Liver (tissue), 9 donors: Measurements from ENCODE around the gene PPP2R3A. TPM values are rescaled to one million over a fixed set of nuclear protein-coding genes. Genes with fewer than 3 reads are reported as not detected.

Source experiments
- DNase-seq: peaks from one replicate; pipeline ENCODE4 v3.0.0-alpha.2; 2017; ENCODE audit warnings: low spot score
- H3K27ac ChIP-seq, 2 donors: one replicate each; pipeline ENCODE4 v1.7.0; 2013; ENCODE audit warnings: inconsistent platforms in 2 of 2, low read length in 2 of 2, control low read depth in 1 of 2, low read depth in 1 of 2, mild to moderate bottlenecking in 1 of 2
- H3K27me3 ChIP-seq, 4 donors: one replicate each; pipeline versions ENCODE4 v1.6.1 to v1.7.0; 2013; ENCODE audit warnings: low read length in 3 of 4, inconsistent platforms in 1 of 4, mild to moderate bottlenecking in 1 of 4, moderate library complexity in 1 of 4; ENCODE audit not compliant: control insufficient read depth in 4 of 4, insufficient read depth in 4 of 4
- H3K36me3 ChIP-seq, 4 donors: one replicate each; pipeline versions ENCODE4 v1.6.1 to v1.7.0; 2013; ENCODE audit warnings: low read length in 3 of 4, mild to moderate bottlenecking in 3 of 4, low read depth in 1 of 4, moderate library complexity in 1 of 4; ENCODE audit not compliant: control insufficient read depth in 4 of 4, insufficient read depth in 3 of 4
- H3K4me1 ChIP-seq, 4 donors: one replicate each; pipeline versions ENCODE4 v1.6.1 to v1.7.0; 2013; ENCODE audit warnings: low read length in 3 of 4, mild to moderate bottlenecking in 3 of 4, moderate library complexity in 1 of 4; ENCODE audit not compliant: control insufficient read depth in 4 of 4, insufficient read depth in 4 of 4
- H3K4me3 ChIP-seq, 3 donors: one replicate each; pipeline versions ENCODE4 v1.6.1 to v1.7.0; 2013; ENCODE audit warnings: low read length in 3 of 3, control low read depth in 1 of 3, low read depth in 1 of 3, mild to moderate bottlenecking in 1 of 3
- H3K9ac ChIP-seq, 2 donors: one replicate each; pipeline ENCODE4 v1.7.0; 2013; ENCODE audit warnings: low read length in 2 of 2, mild to moderate bottlenecking in 2 of 2, moderate library complexity in 2 of 2, control low read depth in 1 of 2, low read depth in 1 of 2
- H3K9me3 ChIP-seq, 4 donors: one replicate each; pipeline versions ENCODE4 v1.6.1 to v1.7.0; 2013; ENCODE audit warnings: low read length in 3 of 4; ENCODE audit not compliant: control insufficient read depth in 4 of 4
- ATF3 ChIP-seq: IDR thresholded peaks from 2 replicates; pipeline ENCODE4 v1.6.1; 2016; ENCODE audit warnings: antibody characterized with exemption
- FOXA1 ChIP-seq: IDR thresholded peaks from 2 replicates; pipeline ENCODE4 v1.6.1; 2016; ENCODE audit warnings: antibody characterized with exemption
- GABPA ChIP-seq, 2 donors: IDR thresholded peaks in 1 of 2; conservative IDR thresholded peaks in 1 of 2; 2 replicates each; pipeline ENCODE4 v1.6.1; 2016; ENCODE audit warnings: antibody characterized with exemption in 2 of 2, mild to moderate bottlenecking in 1 of 2, moderate library complexity in 1 of 2
- HNF4A ChIP-seq, 2 donors: conservative IDR thresholded peaks; 2 replicates each; pipeline ENCODE4 v1.6.1; 2016; ENCODE audit warnings: antibody characterized with exemption in 2 of 2, mild to moderate bottlenecking in 2 of 2
- HNF4G ChIP-seq: IDR thresholded peaks from 2 replicates; pipeline ENCODE4 v1.6.1; 2016; ENCODE audit warnings: antibody characterized with exemption
- JUND ChIP-seq, 2 donors: IDR thresholded peaks; 2 replicates each; pipeline ENCODE4 v1.6.1; 2016; ENCODE audit warnings: antibody characterized with exemption in 2 of 2
- MAX ChIP-seq: IDR thresholded peaks from 2 replicates; pipeline ENCODE4 v1.6.1; 2016; ENCODE audit warnings: antibody characterized with exemption
- NR2F2 ChIP-seq: IDR thresholded peaks from 2 replicates; pipeline ENCODE4 v1.6.1; 2016; ENCODE audit warnings: antibody characterized with exemption
- RAD21 ChIP-seq, 2 donors: IDR thresholded peaks; 2 replicates each; pipeline ENCODE4 v1.6.1; 2016; ENCODE audit warnings: antibody characterized with exemption in 2 of 2, mild to moderate bottlenecking in 2 of 2
- REST ChIP-seq: IDR thresholded peaks from 2 replicates; pipeline ENCODE4 v1.6.1; 2016; ENCODE audit warnings: antibody characterized with exemption, mild to moderate bottlenecking
- RXRA ChIP-seq, 2 donors: IDR thresholded peaks; 2 replicates each; pipeline ENCODE4 v1.6.1; 2017 to 2018; ENCODE audit warnings: antibody characterized with exemption in 2 of 2, mild to moderate bottlenecking in 1 of 2
- TAF1 ChIP-seq: conservative IDR thresholded peaks from 2 replicates; pipeline ENCODE4 v1.6.1; 2016; ENCODE audit warnings: antibody characterized with exemption, mild to moderate bottlenecking
- ZBTB33 ChIP-seq: IDR thresholded peaks from 2 replicates; pipeline ENCODE4 v1.6.1; 2016; ENCODE audit warnings: antibody characterized with exemption
- WGBS: extraction: QIAGEN DNeasy Blood & Tissue Kit; methylation state at CpG from one replicate; pipeline ENCODE4 v1.1.7; 2013; 5-methylcytosine and 5-hydroxymethylcytosine counted together
- polyA plus RNA-seq, 2 donors: library from polyadenylated mRNA; stranded (reverse) in 1 of 2; unstranded in 1 of 2; fragments of 200-250 nt in 1 of 2; fragments of >200 nt in 1 of 2; fragmentation: Nextera tagmentation in 1 of 2; extraction: Ambion mirVana in 1 of 2; gene quantifications; one replicate each; pipeline versions ENCODE4 v1.2.1 to v1.2.3, GENCODE V29; 2013 to 2015
- total RNA-seq, 2 donors: library from RNA; depleted of rRNA; stranded (reverse); fragments of >200 nt; gene quantifications; one replicate each; pipeline ENCODE4 v1.2.3, GENCODE V29; 2014
- donor health status: healthy.
- donor health status: healthy.
- donor health status: healthy.
- donor health status: healthy.
- donor health status: healthy.

The PPP2R3A gene
- total and polyA plus RNA-seq, 4 donors: 0.54 to 3.3 (median 1.6) TPM

- no peak for DNase-seq
- Histone ChIP-seq H3K27me3 (no peaks in the 10 kb centered on the region), H3K4me3 (no peak overlapping the region), H3K9ac (no peak overlapping the region), H3K9me3 (no peaks in the 10 kb centered on the region), H3K36me3 (no peaks in the 10 kb centered on the region), H3K4me1 (no peaks in the 10 kb centered on the region), H3K27ac (no peak overlapping the region)
- 79% methylated on average over 4 of the region's 4 CpGs for WGBS
- TF ChIP-seq RAD21 (IDR thresholded peaks at IDR 0.05) (no peak), TAF1 (no peak), JUND (IDR thresholded peaks at IDR 0.05) (no peak), ATF3 (no peak), REST (no peak), HNF4A (conservative IDR thresholded peaks at IDR 0.05) (no peak), FOXA1 (no peak), NR2F2 (no peak), RXRA (IDR thresholded peaks at IDR 0.05) (no peak), ZBTB33 (no peak)
Measured at GRCh38 chr3:135981701-135982403, 16.3 kb downstream of the PPP2R3A start.

GRCh38 chr3:135982404-135982761 is 16.9 kb downstream of the PPP2R3A start:
- DNase-seq: no peak
- H3K4me1 ChIP-seq: no peaks in the 10 kb centered on the region
- H3K36me3 ChIP-seq: no peaks in the 10 kb centered on the region
- H3K27me3 ChIP-seq: no peaks in the 10 kb centered on the region
- 96% methylated on average over 1 of the region's 1 CpG for WGBS
- H3K27ac ChIP-seq: no peak overlapping the region
- H3K4me3 ChIP-seq: no peak overlapping the region
- H3K9ac ChIP-seq: no peak overlapping the region
- no peaks in the 10 kb centered on the region for H3K9me3 ChIP-seq
- TF ChIP-seq MAX: no peak
- TF ChIP-seq HNF4G: no peak
- TF ChIP-seq FOXA1: no peak
- TF ChIP-seq GABPA (IDR thresholded peaks at IDR 0.05 in 1 of 2, conservative IDR thresholded peaks at IDR 0.05 in 1 of 2): no peak
